NB4 (cell line): ENCODE results near the gene ARID3C.

ENCODE experiments used
- POLR2A ChIP-seq: IDR thresholded peaks from 2 replicates; pipeline ENCODE4 v1.6.1; 2011; ENCODE audit warnings: mild to moderate bottlenecking; ENCODE audit not compliant: insufficient read length; ENCODE audit errors: extremely low read depth
- TF ChIP-seq, protein P1 (sequence below): IDR thresholded peaks from one replicate; pipeline ENCODE4 v1.5.1; 2012; ENCODE audit warnings: low read depth, low read length
- TF ChIP-seq, protein P2 (sequence below): IDR thresholded peaks from 2 replicates; pipeline ENCODE4 v1.6.1; 2011; ENCODE audit warnings: low read depth, low read length

DNA sequence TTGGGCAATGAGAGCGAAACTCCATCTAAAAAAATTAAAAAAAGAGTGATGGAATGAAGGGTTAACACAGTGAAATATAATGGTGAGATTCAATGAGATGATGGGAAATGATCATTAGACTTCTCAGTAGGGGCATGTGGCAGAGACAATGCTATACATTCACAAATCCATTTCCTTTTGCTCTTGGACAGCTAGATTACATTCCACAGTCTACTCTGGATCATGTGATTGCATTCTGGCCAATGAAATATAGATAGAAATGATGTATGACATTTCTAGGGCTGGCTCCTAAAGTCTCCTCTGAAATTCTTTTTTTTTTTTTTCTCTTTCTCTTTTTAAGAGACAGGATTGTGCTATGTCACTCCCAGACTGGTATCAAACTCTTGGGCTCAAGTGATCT, 13.8 kb upstream of the ARID3C start:
- TF ChIP-seq, protein P1, sequence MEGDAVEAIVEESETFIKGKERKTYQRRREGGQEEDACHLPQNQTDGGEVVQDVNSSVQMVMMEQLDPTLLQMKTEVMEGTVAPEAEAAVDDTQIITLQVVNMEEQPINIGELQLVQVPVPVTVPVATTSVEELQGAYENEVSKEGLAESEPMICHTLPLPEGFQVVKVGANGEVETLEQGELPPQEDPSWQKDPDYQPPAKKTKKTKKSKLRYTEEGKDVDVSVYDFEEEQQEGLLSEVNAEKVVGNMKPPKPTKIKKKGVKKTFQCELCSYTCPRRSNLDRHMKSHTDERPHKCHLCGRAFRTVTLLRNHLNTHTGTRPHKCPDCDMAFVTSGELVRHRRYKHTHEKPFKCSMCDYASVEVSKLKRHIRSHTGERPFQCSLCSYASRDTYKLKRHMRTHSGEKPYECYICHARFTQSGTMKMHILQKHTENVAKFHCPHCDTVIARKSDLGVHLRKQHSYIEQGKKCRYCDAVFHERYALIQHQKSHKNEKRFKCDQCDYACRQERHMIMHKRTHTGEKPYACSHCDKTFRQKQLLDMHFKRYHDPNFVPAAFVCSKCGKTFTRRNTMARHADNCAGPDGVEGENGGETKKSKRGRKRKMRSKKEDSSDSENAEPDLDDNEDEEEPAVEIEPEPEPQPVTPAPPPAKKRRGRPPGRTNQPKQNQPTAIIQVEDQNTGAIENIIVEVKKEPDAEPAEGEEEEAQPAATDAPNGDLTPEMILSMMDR: no peak
- TF ChIP-seq, protein P2, sequence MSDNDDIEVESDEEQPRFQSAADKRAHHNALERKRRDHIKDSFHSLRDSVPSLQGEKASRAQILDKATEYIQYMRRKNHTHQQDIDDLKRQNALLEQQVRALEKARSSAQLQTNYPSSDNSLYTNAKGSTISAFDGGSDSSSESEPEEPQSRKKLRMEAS: no peak
- no peak for TF ChIP-seq POLR2A
